ENCODE measurements around the gene C6. TPM values are rescaled to one million over a fixed set of nuclear protein-coding genes. Genes with fewer than 3 reads are reported as not detected.

C6 gene
- total and polyA plus RNA-seq, 3 donors from 2014 or later: 9.4 to 10.8 (median 9.9) TPM

- no peaks in the 10 kb centered on the region for H3K4me1 ChIP-seq
- no peaks in the 10 kb centered on the region for H3K36me3 ChIP-seq (ENCODE audit: low read depth, missing control alignments)
- DNase-seq: no peak
- no peak for TF ChIP-seq POLR2A (IDR thresholded peaks at IDR 0.05)
- TF ChIP-seq, protein P1, sequence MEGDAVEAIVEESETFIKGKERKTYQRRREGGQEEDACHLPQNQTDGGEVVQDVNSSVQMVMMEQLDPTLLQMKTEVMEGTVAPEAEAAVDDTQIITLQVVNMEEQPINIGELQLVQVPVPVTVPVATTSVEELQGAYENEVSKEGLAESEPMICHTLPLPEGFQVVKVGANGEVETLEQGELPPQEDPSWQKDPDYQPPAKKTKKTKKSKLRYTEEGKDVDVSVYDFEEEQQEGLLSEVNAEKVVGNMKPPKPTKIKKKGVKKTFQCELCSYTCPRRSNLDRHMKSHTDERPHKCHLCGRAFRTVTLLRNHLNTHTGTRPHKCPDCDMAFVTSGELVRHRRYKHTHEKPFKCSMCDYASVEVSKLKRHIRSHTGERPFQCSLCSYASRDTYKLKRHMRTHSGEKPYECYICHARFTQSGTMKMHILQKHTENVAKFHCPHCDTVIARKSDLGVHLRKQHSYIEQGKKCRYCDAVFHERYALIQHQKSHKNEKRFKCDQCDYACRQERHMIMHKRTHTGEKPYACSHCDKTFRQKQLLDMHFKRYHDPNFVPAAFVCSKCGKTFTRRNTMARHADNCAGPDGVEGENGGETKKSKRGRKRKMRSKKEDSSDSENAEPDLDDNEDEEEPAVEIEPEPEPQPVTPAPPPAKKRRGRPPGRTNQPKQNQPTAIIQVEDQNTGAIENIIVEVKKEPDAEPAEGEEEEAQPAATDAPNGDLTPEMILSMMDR (IDR thresholded peaks at IDR 0.05): no peak
- H3K27ac ChIP-seq: no peak overlapping the region
- no peaks in the 10 kb centered on the region for H3K9me3 ChIP-seq
- H3K27me3 ChIP-seq: no peaks in the 10 kb centered on the region
- intact Hi-C loops (cut with DNase I; ENCODE audit: low total_unique reads): no loop called here
- no peak overlapping the region for H3K4me3 ChIP-seq
These were observed 111.0 kb downstream of the C6 start for GRCh38 chr5:41102341-41102740.

- intact Hi-C loops (cut with DNase I; ENCODE audit: low total_unique reads): no loop called here
- no peak overlapping the region for H3K4me3 ChIP-seq
These were observed 115.7 kb downstream of the C6 start for GRCh38 chr5:41097642-41098041.

GRCh38 chr5:41095324-41096101 is 117.8 kb downstream of the C6 start:
- intact Hi-C loops (cut with DNase I; ENCODE audit: low total_unique reads): no loop called here
- peaks cover 13% of the 10 kb centered on the region for H3K4me1 ChIP-seq
- H3K27ac ChIP-seq: peak overlapping the region; percentile 47 to 55
- WGBS, 2 donors: 40 to 47% methylated on average over 5 of the region's 5 CpGs
- H3K9me3 ChIP-seq: no peaks in the 10 kb centered on the region
- no peaks in the 10 kb centered on the region for H3K36me3 ChIP-seq (ENCODE audit: low read depth, missing control alignments)
- peak; percentile 72 for DNase-seq
- no peak overlapping the region for H3K4me3 ChIP-seq
- no peaks in the 10 kb centered on the region for H3K27me3 ChIP-seq
- TF ChIP-seq, protein P1 (IDR thresholded peaks at IDR 0.05): no peak
- no peak for TF ChIP-seq POLR2A (IDR thresholded peaks at IDR 0.05)

More at GRCh38 chr5:41097642-41098041, 115.7 kb downstream of the C6 start:
- Histone ChIP-seq H3K27me3 (no peaks in the 10 kb centered on the region), H3K9me3 (no peaks in the 10 kb centered on the region), H3K4me1 (peaks cover 13% of the 10 kb centered on the region), H3K27ac (no peak overlapping the region), H3K36me3 (ENCODE audit: low read depth, missing control alignments) (no peaks in the 10 kb centered on the region)
- WGBS, 2 donors: 87 to 89% methylated on average over 2 of the region's 2 CpGs
- TF ChIP-seq POLR2A (IDR thresholded peaks at IDR 0.05): no peak
- TF ChIP-seq, protein P1 (IDR thresholded peaks at IDR 0.05): no peak
- DNase-seq: no peak

GRCh38 chr5:41094871-41095270 is 118.5 kb downstream of the C6 start:
- H3K9me3 ChIP-seq: no peaks in the 10 kb centered on the region
- no peak overlapping the region for H3K4me3 ChIP-seq
- TF ChIP-seq, protein P1 (IDR thresholded peaks at IDR 0.05): no peak
- TF ChIP-seq POLR2A (IDR thresholded peaks at IDR 0.05): no peak
- H3K36me3 ChIP-seq (ENCODE audit: low read depth, missing control alignments): no peaks in the 10 kb centered on the region
- intact Hi-C loops (cut with DNase I; ENCODE audit: low total_unique reads): no loop called here
- no peaks in the 10 kb centered on the region for H3K27me3 ChIP-seq
- H3K27ac ChIP-seq: peak overlapping the region; percentile 47 to 55
- 65 to 70% methylated on average over 2 of the region's 2 CpGs for WGBS, 2 donors
- H3K4me1 ChIP-seq: peaks cover 13% of the 10 kb centered on the region
- DNase-seq: peak; percentile 54

GRCh38 chr5:41093803-41094202 is 119.5 kb downstream of the C6 start:
- 30 to 50% methylated on average over 1 of the region's 1 CpG for WGBS, 2 donors
- Histone ChIP-seq H3K9me3 (no peaks in the 10 kb centered on the region), H3K27ac (peak overlapping the region; percentile 47 to 55), H3K27me3 (no peaks in the 10 kb centered on the region), H3K36me3 (ENCODE audit: low read depth, missing control alignments) (no peaks in the 10 kb centered on the region), H3K4me3 (no peak overlapping the region), H3K4me1 (peaks cover 13% of the 10 kb centered on the region)
- intact Hi-C loops (cut with DNase I; ENCODE audit: low total_unique reads): no loop called here
- TF ChIP-seq POLR2A (IDR thresholded peaks at IDR 0.05): no peak
- TF ChIP-seq, protein P1 (IDR thresholded peaks at IDR 0.05): no peak
- peak; percentile 28 for DNase-seq

Measured in testis (tissue), 3 donors.